ENCODE data around the gene NCDN.

Gene NCDN

GRCh38 chr1:35605071-35605866 is 47.7 kb downstream of the NCDN start:
- TF ChIP-seq CTCF (IDR thresholded peaks at IDR 0.05; ENCODE audit: extremely low read depth, missing control alignments): no peak
- DNase-seq (ENCODE audit: low spot score): no peak

DNA sequence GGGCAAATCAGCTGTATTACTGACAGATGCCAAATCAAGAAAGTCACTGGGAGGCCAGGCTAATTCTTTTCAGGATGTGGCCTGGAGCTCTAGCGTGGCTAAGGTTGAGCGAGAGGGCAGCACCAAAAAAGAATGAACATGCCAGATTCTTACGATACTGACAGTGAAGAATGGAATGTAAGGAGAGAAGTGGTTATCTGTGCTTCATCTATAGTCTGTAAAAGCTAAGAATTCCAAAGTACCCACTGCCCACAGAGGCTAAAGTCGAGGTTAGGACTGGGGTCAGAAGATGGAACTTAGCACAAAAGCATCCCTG is 48.2 kb downstream of the NCDN start:
- TF ChIP-seq CTCF (IDR thresholded peaks at IDR 0.05; ENCODE audit: extremely low read depth, missing control alignments): no peak
- no peak for DNase-seq (ENCODE audit: low spot score)

DNA sequence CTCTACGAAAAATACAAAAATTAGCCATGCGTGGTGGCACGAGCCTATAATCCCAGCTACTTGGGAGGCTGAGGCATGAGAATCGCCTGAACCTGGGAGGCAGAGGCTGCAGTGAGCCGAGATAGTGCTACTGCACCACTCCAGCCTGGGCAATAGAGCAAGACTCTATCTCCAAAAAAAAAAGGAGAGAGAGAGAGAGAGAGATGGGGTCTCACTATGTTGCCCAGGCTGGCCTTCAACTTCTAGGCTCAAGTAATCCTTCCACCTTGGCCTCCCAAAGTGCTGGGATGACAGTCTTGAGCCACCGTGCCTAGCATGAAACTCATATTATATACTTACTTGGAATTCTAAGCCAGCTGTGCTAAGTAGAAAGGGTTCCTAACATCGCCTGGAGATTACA is 54.1 kb downstream of the NCDN start:
- no peak for TF ChIP-seq CTCF (IDR thresholded peaks at IDR 0.05; ENCODE audit: extremely low read depth, missing control alignments)
- no peak for DNase-seq (ENCODE audit: low spot score)

- no peak for DNase-seq (ENCODE audit: low spot score)
- TF ChIP-seq CTCF (IDR thresholded peaks at IDR 0.05; ENCODE audit: extremely low read depth, missing control alignments): no peak
Measured at GRCh38 chr1:35615440-35615839, 57.8 kb downstream of the NCDN start.
